Activated CD4-positive, alpha-beta memory T cell treated with anti-CD3 and anti-CD28 coated beads for 36 hours (primary cell): Measurements from ENCODE around the gene EXOC6. TPM values are rescaled to one million over a fixed set of nuclear protein-coding genes. Genes with fewer than 3 reads are reported as not detected.

Source experiments
- CTCF ChIA-PET: fragments of 350-600 bp; sonication (Branson Sonifier 250); formaldehyde crosslinking; loops from one replicate; lab custom pipeline; 2021; ENCODE audit warnings: antibody characterized with exemption, inconsistent platforms; lab: Charles Lee
- POLR2A ChIA-PET: fragments of 350-600 bp; sonication (Branson Sonifier 250); formaldehyde crosslinking; loops from one replicate; lab custom pipeline; 2021; ENCODE audit warnings: antibody characterized with exemption; lab: Charles Lee
- DNase-seq: peaks from one replicate; pipeline ENCODE4 v3.0.0-alpha.2; 2020
- H3K27ac Mint-ChIP-seq: one replicate; pipeline ENCODE4 v1.8.0; 2021; ENCODE audit warnings: mixed read lengths
- H3K27me3 Mint-ChIP-seq: one replicate; pipeline ENCODE4 v1.8.0; 2021; ENCODE audit warnings: mixed read lengths
- H3K36me3 Mint-ChIP-seq: one replicate; pipeline ENCODE4 v1.8.0; 2021; ENCODE audit warnings: mixed read lengths
- H3K4me1 Mint-ChIP-seq: one replicate; pipeline ENCODE4 v1.8.0; 2021; ENCODE audit warnings: low read depth, mixed read lengths
- H3K4me3 Mint-ChIP-seq: one replicate; pipeline ENCODE4 v1.8.0; 2021; ENCODE audit warnings: mild to moderate bottlenecking, mixed read lengths
- H3K9me3 Mint-ChIP-seq: one replicate; pipeline ENCODE4 v1.8.0; 2021; ENCODE audit warnings: mixed read lengths
- intact Hi-C: fragments of 100-400 bp; cut with micrococcal nuclease; formaldehyde crosslinking; loops from one replicate; pipeline ENCODE4 v1.15.1; 2023
- total RNA-seq, 2 experiments: library from RNA; stranded (reverse); gene quantifications; one replicate each; pipeline ENCODE4 v1.2.3, GENCODE V29; 2021

The EXOC6 gene
- total RNA-seq, 2 experiments from 2014 or later: 10.7 to 10.8 TPM

- Mint-ChIP-seq H3K27me3 (peaks cover 73% of the 10 kb centered on the region), H3K36me3 (no peaks in the 10 kb centered on the region), H3K4me1 (peaks cover 32% of the 10 kb centered on the region), H3K9me3 (no peaks in the 10 kb centered on the region), H3K4me3 (peak overlapping the region; percentile 63), H3K27ac (no peak overlapping the region)
- intact Hi-C loops: loop anchor here (10.0 kb wide), 1 partner anchor 380 kb away; no protein-coding TSS in a partner anchor
- CTCF ChIA-PET: interaction anchor here (0.6 to 2.2 kb wide), 3 partner anchors 11 to 229 kb away, joined by 3 to 9 read pairs (median 6); no protein-coding TSS in a partner anchor
- no peak for DNase-seq
- POLR2A ChIA-PET: no interaction called here
Observed at GRCh38 chr10:93074597-93075368, 226.5 kb downstream of the EXOC6 start.

GRCh38 chr10:93075369-93076221 lies 227.3 kb downstream of the EXOC6 start:
- Mint-ChIP-seq H3K4me3 (peak overlapping the region; percentile 63), H3K27me3 (peaks cover 69% of the 10 kb centered on the region), H3K9me3 (no peaks in the 10 kb centered on the region), H3K4me1 (peaks cover 34% of the 10 kb centered on the region), H3K27ac (no peak overlapping the region), H3K36me3 (no peaks in the 10 kb centered on the region)
- intact Hi-C loops: loop anchor here (10.0 kb wide), 1 partner anchor 381 kb away; no protein-coding TSS in a partner anchor
- DNase-seq: no peak
- CTCF ChIA-PET: interaction anchor here (0.6 to 2.6 kb wide), 7 partner anchors 8 to 407 kb away, joined by 3 to 10 read pairs (median 3); partner anchors contain the start of gene MYOF
- POLR2A ChIA-PET: no interaction called here

GRCh38 chr10:93076871-93077270 lies 228.6 kb downstream of the EXOC6 start:
- H3K36me3 Mint-ChIP-seq: no peaks in the 10 kb centered on the region
- POLR2A ChIA-PET: no interaction called here

GRCh38 chr10:93077860-93078337 lies 229.6 kb downstream of the EXOC6 start:
- Mint-ChIP-seq H3K9me3 (no peaks in the 10 kb centered on the region), H3K4me3 (no peak overlapping the region), H3K27me3 (peaks cover 56% of the 10 kb centered on the region), H3K36me3 (no peaks in the 10 kb centered on the region), H3K27ac (no peak overlapping the region), H3K4me1 (peaks cover 25% of the 10 kb centered on the region)
- ChIA-PET POLR2A (no interaction called here), CTCF (interaction anchor here (0.8 to 2.8 kb wide), 7 partner anchors 16 to 275 kb away, joined by 3 to 20 read pairs (median 4); no protein-coding TSS in a partner anchor)
- DNase-seq: no peak
- intact Hi-C loops: loop anchor here (10.0 kb wide), 1 partner anchor 383 kb away; no protein-coding TSS in a partner anchor

More at GRCh38 chr10:93076871-93077270, 228.6 kb downstream of the EXOC6 start:
- Mint-ChIP-seq H3K4me1 (peaks cover 32% of the 10 kb centered on the region), H3K27ac (no peak overlapping the region), H3K4me3 (no peak overlapping the region), H3K9me3 (no peaks in the 10 kb centered on the region), H3K27me3 (peaks cover 66% of the 10 kb centered on the region)
- intact Hi-C loops: loop anchor here (10.0 kb wide), 1 partner anchor 382 kb away; no protein-coding TSS in a partner anchor
- no peak for DNase-seq
- CTCF ChIA-PET: interaction anchor here (0.9 to 2.6 kb wide), 3 partner anchors 15 to 276 kb away, joined by 3 to 10 read pairs (median 4); no protein-coding TSS in a partner anchor

- H3K4me1 Mint-ChIP-seq: peaks cover 14% of the 10 kb centered on the region
- ChIA-PET CTCF (interaction anchor here (0.6 to 2.8 kb wide), 21 partner anchors 9 to 436 kb away, joined by 3 to 20 read pairs (median 3); partner anchors contain the start of gene MYOF), POLR2A (no interaction called here)
- intact Hi-C loops: loop anchor here (1.0 to 10.0 kb wide), 4 partner anchors 209 to 403 kb away; partner anchors contain the start of gene MYOF
- DNase-seq: no peak
- no peaks in the 10 kb centered on the region for H3K9me3 Mint-ChIP-seq
- no peak overlapping the region for H3K4me3 Mint-ChIP-seq
- peaks cover 47% of the 10 kb centered on the region for H3K27me3 Mint-ChIP-seq
- no peak overlapping the region for H3K27ac Mint-ChIP-seq
- no peaks in the 10 kb centered on the region for H3K36me3 Mint-ChIP-seq
Observed at GRCh38 chr10:93079663-93080349, 231.5 kb downstream of the EXOC6 start.

- H3K4me3 Mint-ChIP-seq: no peak overlapping the region
Observed at GRCh38 chr10:93080350-93081046, 232.2 kb downstream of the EXOC6 start.

GRCh38 chr10:93081318-93081717 lies 233.0 kb downstream of the EXOC6 start:
- DNase-seq: no peak
- intact Hi-C loops: loop anchor here (2.0 kb wide), 1 partner anchor 401 kb away; the partner anchor contains the start of gene MYOF
- peaks cover 33% of the 10 kb centered on the region for H3K27me3 Mint-ChIP-seq
- no peaks in the 10 kb centered on the region for H3K9me3 Mint-ChIP-seq
- CTCF ChIA-PET: interaction anchor here (1.0 to 2.5 kb wide), 6 partner anchors 14 to 424 kb away, joined by 3 to 8 read pairs (median 4); partner anchors contain the start of gene MYOF
- H3K4me3 Mint-ChIP-seq: no peak overlapping the region
- H3K27ac Mint-ChIP-seq: no peak overlapping the region
- POLR2A ChIA-PET: no interaction called here
- H3K4me1 Mint-ChIP-seq: peaks cover 2% of the 10 kb centered on the region
- H3K36me3 Mint-ChIP-seq: no peaks in the 10 kb centered on the region

More at GRCh38 chr10:93080350-93081046, 232.2 kb downstream of the EXOC6 start:
- Mint-ChIP-seq H3K36me3 (no peaks in the 10 kb centered on the region), H3K4me1 (peaks cover 7% of the 10 kb centered on the region), H3K27ac (no peak overlapping the region), H3K27me3 (peaks cover 40% of the 10 kb centered on the region), H3K9me3 (no peaks in the 10 kb centered on the region)
- DNase-seq: peak; percentile 68
- intact Hi-C loops: loop anchor here (1.0 to 2.0 kb wide), 3 partner anchors 209 to 402 kb away; partner anchors contain the start of gene MYOF
- ChIA-PET POLR2A (no interaction called here), CTCF (interaction anchor here (0.7 to 2.8 kb wide), 20 partner anchors 9 to 435 kb away, joined by 3 to 20 read pairs (median 4); partner anchors contain the start of gene MYOF)

- no peaks in the 10 kb centered on the region for H3K9me3 Mint-ChIP-seq
- peaks cover 29% of the 10 kb centered on the region for H3K27me3 Mint-ChIP-seq
- ChIA-PET CTCF (interaction anchor here (1.0 to 1.2 kb wide), 4 partner anchors 14 to 401 kb away, joined by 3 to 5 read pairs (median 4); partner anchors contain the start of gene MYOF), POLR2A (no interaction called here)
- intact Hi-C loops: loop anchor here (2.0 kb wide), 1 partner anchor 401 kb away; the partner anchor contains the start of gene MYOF
- H3K36me3 Mint-ChIP-seq: no peaks in the 10 kb centered on the region
- no peak overlapping the region for H3K4me3 Mint-ChIP-seq
- H3K4me1 Mint-ChIP-seq: peaks cover 2% of the 10 kb centered on the region
- no peak for DNase-seq
- H3K27ac Mint-ChIP-seq: no peak overlapping the region
Observed at GRCh38 chr10:93081834-93082233, 233.5 kb downstream of the EXOC6 start.

GRCh38 chr10:93083743-93084539 lies 235.6 kb downstream of the EXOC6 start:
- intact Hi-C loops: no loop called here
- peaks cover 22% of the 10 kb centered on the region for H3K27me3 Mint-ChIP-seq
- no peak for DNase-seq
- H3K9me3 Mint-ChIP-seq: no peaks in the 10 kb centered on the region
- H3K4me3 Mint-ChIP-seq: no peak overlapping the region
- POLR2A ChIA-PET: no interaction called here
- CTCF ChIA-PET: interaction anchor here (1.1 kb wide), 1 partner anchor 32 kb away, joined by 4 read pairs; no protein-coding TSS in a partner anchor
- H3K27ac Mint-ChIP-seq: no peak overlapping the region
- no peaks in the 10 kb centered on the region for H3K36me3 Mint-ChIP-seq
- peaks cover 2% of the 10 kb centered on the region for H3K4me1 Mint-ChIP-seq
